IMR-90 (cell line): ENCODE measurements around the gene LYPD3. TPM values are rescaled to one million over a fixed set of nuclear protein-coding genes. Genes with fewer than 3 reads are reported as not detected.
"Not testable (repeated sequence)": the region's sequence is repeated elsewhere in the genome, so short reads cannot be mapped to it uniquely, and the experiment has no call there.

ENCODE experiments used
- ATAC-seq: fragments of 200-7000 bp; cut with Tn5 transposase; 2 replicates; pipeline ENCODE4 v1.9.1; 2020; ENCODE audit warnings: low read depth, mild to moderate bottlenecking, moderate library complexity
- BruUV-seq: library from RNA; stranded (reverse); fragments of 400-500 nt; replicated peaks from 2 replicates; lab custom pipeline; 2021; lab: Mats Ljungman, UMichigan
- CTCF ChIA-PET: fragments of 300-600 bp; formaldehyde crosslinking; extraction: SDS; loops from one replicate; lab custom pipeline; 2021; ENCODE audit warnings: antibody characterized with exemption; lab: Yijun Ruan, JAX
- POLR2A ChIA-PET: fragments of 300-600 bp; sonication (Branson Sonifier 250); formaldehyde crosslinking; loops from one replicate; lab custom pipeline; 2022; ENCODE audit warnings: antibody characterized with exemption; ENCODE audit not compliant: unreplicated experiment; lab: Charles Lee
- DNase-seq: peaks from one replicate; pipeline ENCODE4 v3.0.0; 2013
- H2AFZ ChIP-seq: replicated peaks from 2 replicates; pipeline ENCODE3; 2013; ENCODE audit warnings: low read length, mild to moderate bottlenecking; ENCODE audit not compliant: poor library complexity
- H2AK5ac ChIP-seq: 2 replicates; pipeline ENCODE4 v1.6.1; 2013; ENCODE audit warnings: low read depth, low read length, inconsistent platforms
- H2AK9ac ChIP-seq: replicated peaks from 2 replicates; pipeline ENCODE3; 2013; ENCODE audit warnings: mild to moderate bottlenecking, low read depth, low read length, moderate library complexity; ENCODE audit not compliant: poor library complexity
- H2BK120ac ChIP-seq: 2 replicates; pipeline ENCODE4 v1.6.1; 2013; ENCODE audit warnings: low read depth, low read length, inconsistent platforms
- H2BK15ac ChIP-seq: 3 replicates; pipeline ENCODE4 v1.6.1; 2013; ENCODE audit warnings: low read depth, low read length, inconsistent platforms
- H2BK20ac ChIP-seq: 2 replicates; pipeline ENCODE4 v1.6.1; 2013; ENCODE audit warnings: low read depth, mild to moderate bottlenecking, inconsistent platforms, low read length, moderate library complexity
- H2BK5ac ChIP-seq: 2 replicates; pipeline ENCODE4 v1.6.1; 2013; ENCODE audit warnings: mild to moderate bottlenecking, low read depth, low read length, inconsistent platforms; ENCODE audit not compliant: poor library complexity, severe bottlenecking
- H3K14ac ChIP-seq: replicated peaks from 2 replicates; pipeline ENCODE4 v1.6.1; 2013; ENCODE audit warnings: low read depth, low read length, inconsistent platforms
- H3K18ac ChIP-seq: 2 replicates; pipeline ENCODE4 v1.6.1; 2013; ENCODE audit warnings: low read depth, low read length, control low read depth
- H3K23ac ChIP-seq: 2 replicates; pipeline ENCODE4 v1.6.1; 2013; ENCODE audit warnings: low read depth, low read length, inconsistent platforms
- H3K27ac ChIP-seq: 2 replicates; pipeline ENCODE4 v1.5.1; 2013; ENCODE audit warnings: mild to moderate bottlenecking, control low read depth, low read length; ENCODE audit not compliant: insufficient read depth
- H3K27me3 ChIP-seq: 2 replicates; pipeline ENCODE4 v1.6.1; 2013; ENCODE audit warnings: low read length; ENCODE audit not compliant: control insufficient read depth, insufficient read depth
- H3K36me3 ChIP-seq: 2 replicates; pipeline ENCODE4 v1.6.1; 2013; ENCODE audit warnings: low read length, mixed read lengths; ENCODE audit not compliant: control insufficient read depth, insufficient read depth
- H3K4ac ChIP-seq: 2 replicates; pipeline ENCODE4 v1.6.1; 2013; ENCODE audit warnings: low read depth, low read length, inconsistent platforms
- H3K4me1 ChIP-seq: 2 replicates; pipeline ENCODE4 v1.6.1; 2013; ENCODE audit warnings: low read length, mixed read lengths; ENCODE audit not compliant: control insufficient read depth, insufficient read depth
- H3K4me2 ChIP-seq: 2 replicates; pipeline ENCODE4 v1.6.1; 2013; ENCODE audit warnings: low read depth, mild to moderate bottlenecking, control low read depth, low read length, moderate library complexity
- H3K4me3 ChIP-seq: 2 replicates; pipeline ENCODE4 v1.5.1; 2013; ENCODE audit warnings: low read depth, mild to moderate bottlenecking, control low read depth, low read length, moderate library complexity; ENCODE audit not compliant: insufficient read depth
- H3K56ac ChIP-seq: 2 replicates; pipeline ENCODE4 v1.6.1; 2013; ENCODE audit warnings: low read length, inconsistent platforms; ENCODE audit not compliant: insufficient read depth; ENCODE audit errors: extremely low read depth
- H3K79me1 ChIP-seq, 2 experiments: 2 replicates each; pipeline ENCODE4 v1.6.1; 2013; ENCODE audit warnings: low read length in 2 of 2, inconsistent platforms in 1 of 2, low read depth in 1 of 2
- H3K9ac ChIP-seq: 2 replicates; pipeline ENCODE4 v1.6.1; 2013; ENCODE audit warnings: low read depth, low read length, control low read depth
- H3K9me1 ChIP-seq: 2 replicates; pipeline ENCODE4 v1.6.1; 2013; ENCODE audit warnings: low read length, inconsistent platforms; ENCODE audit not compliant: insufficient read depth
- H3K9me3 ChIP-seq: 2 replicates; pipeline ENCODE4 v1.6.1; 2013; ENCODE audit warnings: low read length; ENCODE audit not compliant: control insufficient read depth, insufficient read depth
- H4K20me1 ChIP-seq: 2 replicates; pipeline ENCODE4 v1.6.1; 2013; ENCODE audit warnings: low read length, inconsistent platforms; ENCODE audit not compliant: insufficient read depth
- H4K5ac ChIP-seq: 2 replicates; pipeline ENCODE4 v1.6.1; 2013; ENCODE audit warnings: mild to moderate bottlenecking, low read depth, low read length, control low read depth
- H4K8ac ChIP-seq, 2 experiments: 2 replicates each; pipeline ENCODE4 v1.6.1; 2013; ENCODE audit warnings: low read depth in 2 of 2, low read length in 2 of 2, control low read depth in 1 of 2, inconsistent platforms in 1 of 2
- H4K91ac ChIP-seq: 2 replicates; pipeline ENCODE4 v1.6.1; 2013; ENCODE audit warnings: low read depth, low read length, inconsistent platforms; ENCODE audit not compliant: insufficient read depth
- WGBS, 2 experiments: methylation state at CpG; one replicate each; pipeline versions ENCODE4 v1.1.5 to v1.1.7; 2013; ENCODE audit warnings: missing lambda C conversion rate in 2 of 2; ENCODE audit not compliant: insufficient read length in 1 of 2; ENCODE audit errors: extremely low coverage in 2 of 2; 5-methylcytosine and 5-hydroxymethylcytosine counted together
- dilution Hi-C: fragments of 300-500 bp; cut with HindIII; formaldehyde crosslinking; loops from one replicate; pipeline ENCODE4 v1.14.3; 2018; ENCODE audit warnings: low sequenced_read_pairs; ENCODE audit not compliant: unreplicated experiment
- in situ Hi-C: fragments of 300-500 bp; cut with MboI; formaldehyde crosslinking; loops from 3 replicates; pipeline ENCODE4 v1.14.3; 2019; ENCODE audit warnings: low sequenced_read_pairs, inconsistent platforms, mixed read lengths
- intact Hi-C: fragments of 100-400 bp; cut with micrococcal nuclease; formaldehyde crosslinking; loops from 2 replicates; pipeline ENCODE4 v1.10.0; 2022
- polyA plus RNA-seq, 3 experiments: library from polyadenylated mRNA; depleted of rRNA; stranded (reverse); fragments of >200 nt; gene quantifications; 2 replicates each; pipeline ENCODE4 v1.2.3, GENCODE V29; 2012; ENCODE audit warnings: low replicate concordance in 1 of 3
- total RNA-seq: library from RNA; depleted of rRNA; stranded (reverse); fragments of >200 nt; gene quantifications from 2 replicates; pipeline ENCODE4 v1.2.3, GENCODE V29; 2012

LYPD3 gene
- total and polyA plus RNA-seq, 2 of the 4 experiments (the other 2 are of a cell fraction): 0.18 to 1.1 TPM

GRCh38 chr19:43437284-43437683 is 28.1 kb downstream of the LYPD3 start:
- H2AK9ac ChIP-seq, H2BK120ac ChIP-seq, H3K14ac ChIP-seq, H2BK15ac ChIP-seq, H2AFZ ChIP-seq, H2BK20ac ChIP-seq, H2BK5ac ChIP-seq, DNase-seq, H3K18ac ChIP-seq, in situ Hi-C loops, ATAC-seq, H3K4me1 ChIP-seq, H3K4me2 ChIP-seq, H3K9ac ChIP-seq, POLR2A ChIA-PET, H4K8ac ChIP-seq, H3K56ac ChIP-seq, H3K4ac ChIP-seq, H3K23ac ChIP-seq, H4K5ac ChIP-seq, H3K27me3 ChIP-seq, H3K9me1 ChIP-seq, H3K9me3 ChIP-seq, H4K20me1 ChIP-seq, dilution Hi-C loops, H3K36me3 ChIP-seq, H4K91ac ChIP-seq, H3K4me3 ChIP-seq, H2AK5ac ChIP-seq, H3K79me1 ChIP-seq, BruUV-seq, intact Hi-C loops, H3K27ac ChIP-seq: not testable (repeated sequence)
- WGBS, 2 experiments: no CpG with 5 or more reads among the region's 11 CpGs
- CTCF ChIA-PET: interaction anchor here (1.1 kb wide), 1 partner anchor 11 kb away, joined by 3 read pairs; no protein-coding TSS in a partner anchor
